ENCODE measurements around the gene ST6GALNAC3.

ST6GALNAC3 gene

DNA sequence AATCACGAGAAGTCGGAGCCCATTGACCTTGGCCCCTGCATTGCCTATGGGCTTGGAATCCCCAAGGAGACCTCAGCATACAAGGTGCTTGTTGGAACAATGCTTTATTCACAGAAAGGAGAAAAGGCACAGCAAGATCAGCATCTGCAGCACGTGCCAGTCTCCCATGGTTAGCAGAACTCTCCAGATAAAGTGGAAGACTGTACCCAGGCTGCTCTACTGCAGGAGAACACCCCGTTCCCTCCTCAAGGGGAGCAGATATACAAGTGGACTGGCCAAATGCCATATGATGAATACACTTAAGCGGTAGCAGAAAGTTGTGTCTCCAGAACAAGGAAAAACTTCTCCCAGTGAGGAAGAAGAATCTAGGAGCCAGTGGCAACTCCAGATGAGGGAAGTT lies 53.5 kb downstream of the ST6GALNAC3 start:
- in situ Hi-C loops (cut with HindIII; ENCODE audit: low pct_ligation_motif_present, low pct_unique_long_range_greater_than_20kb, low sequenced_read_pairs), result no loop called here
- DNase-seq, result no peak

DNA sequence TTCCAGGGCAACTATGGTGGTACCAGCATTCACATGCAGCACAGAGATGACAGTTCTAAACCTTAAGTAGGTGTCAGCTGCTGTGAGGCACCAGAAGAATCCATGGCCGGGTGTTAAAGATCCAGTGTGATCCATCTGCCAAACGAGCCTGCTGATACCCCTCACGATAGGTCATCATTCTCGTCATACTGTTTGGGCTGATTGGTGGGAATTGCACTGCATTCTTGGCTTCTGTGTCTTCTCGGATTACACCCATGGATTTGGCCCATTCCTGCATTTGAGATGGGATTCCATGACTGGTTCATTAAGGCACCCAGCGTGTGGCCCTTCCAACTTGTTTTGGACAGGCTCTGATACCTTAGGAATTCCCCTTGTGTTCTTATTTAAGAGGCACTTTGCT lies 55.2 kb downstream of the ST6GALNAC3 start:
- DNase-seq, result no peak
- in situ Hi-C loops (cut with HindIII; ENCODE audit: low pct_ligation_motif_present, low pct_unique_long_range_greater_than_20kb, low sequenced_read_pairs), result no loop called here

- no peak for DNase-seq
- in situ Hi-C loops (cut with HindIII; ENCODE audit: low pct_ligation_motif_present, low pct_unique_long_range_greater_than_20kb, low sequenced_read_pairs), result no loop called here
Measured at GRCh38 chr1:76130992-76131391, 56.4 kb downstream of the ST6GALNAC3 start.

GRCh38 chr1:76133977-76134376 lies 59.4 kb downstream of the ST6GALNAC3 start:
- in situ Hi-C loops (cut with HindIII; ENCODE audit: low pct_ligation_motif_present, low pct_unique_long_range_greater_than_20kb, low sequenced_read_pairs), result no loop called here
- DNase-seq, result no peak

- in situ Hi-C loops (cut with HindIII; ENCODE audit: low pct_ligation_motif_present, low pct_unique_long_range_greater_than_20kb, low sequenced_read_pairs), result no loop called here
- no peak for DNase-seq
Measured at GRCh38 chr1:76135835-76136234, 61.3 kb downstream of the ST6GALNAC3 start.

- DNase-seq, result no peak
- in situ Hi-C loops (cut with HindIII; ENCODE audit: low pct_ligation_motif_present, low pct_unique_long_range_greater_than_20kb, low sequenced_read_pairs), result no loop called here
Measured at GRCh38 chr1:76136894-76137293, 62.3 kb downstream of the ST6GALNAC3 start.

DNA sequence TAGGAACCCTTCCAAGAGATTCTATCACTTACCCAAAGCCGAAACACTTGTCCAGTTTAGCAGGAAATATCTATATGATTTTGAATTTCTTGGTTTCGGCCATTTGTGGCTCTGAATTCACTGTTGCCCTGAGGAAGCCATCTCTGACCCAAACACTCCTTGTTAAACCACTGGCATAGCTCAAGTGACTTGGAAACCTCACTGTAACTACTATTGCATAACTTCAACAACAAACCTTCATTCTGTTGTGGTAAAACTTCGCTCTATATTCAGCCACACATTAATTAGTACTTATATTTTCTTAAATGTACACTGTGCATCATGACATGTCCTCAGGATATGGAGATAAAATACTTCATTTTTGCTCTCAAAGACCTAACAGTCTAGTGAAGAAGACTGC lies 63.2 kb downstream of the ST6GALNAC3 start:
- DNase-seq, result no peak
- in situ Hi-C loops (cut with HindIII; ENCODE audit: low pct_ligation_motif_present, low pct_unique_long_range_greater_than_20kb, low sequenced_read_pairs), result no loop called here

- no peak for DNase-seq
- in situ Hi-C loops (cut with HindIII; ENCODE audit: low pct_ligation_motif_present, low pct_unique_long_range_greater_than_20kb, low sequenced_read_pairs), result no loop called here
Measured at GRCh38 chr1:76138217-76138616, 63.7 kb downstream of the ST6GALNAC3 start.

GRCh38 chr1:76140227-76140626 lies 65.7 kb downstream of the ST6GALNAC3 start:
- DNase-seq, result no peak
- in situ Hi-C loops (cut with HindIII; ENCODE audit: low pct_ligation_motif_present, low pct_unique_long_range_greater_than_20kb, low sequenced_read_pairs), result no loop called here

DNA sequence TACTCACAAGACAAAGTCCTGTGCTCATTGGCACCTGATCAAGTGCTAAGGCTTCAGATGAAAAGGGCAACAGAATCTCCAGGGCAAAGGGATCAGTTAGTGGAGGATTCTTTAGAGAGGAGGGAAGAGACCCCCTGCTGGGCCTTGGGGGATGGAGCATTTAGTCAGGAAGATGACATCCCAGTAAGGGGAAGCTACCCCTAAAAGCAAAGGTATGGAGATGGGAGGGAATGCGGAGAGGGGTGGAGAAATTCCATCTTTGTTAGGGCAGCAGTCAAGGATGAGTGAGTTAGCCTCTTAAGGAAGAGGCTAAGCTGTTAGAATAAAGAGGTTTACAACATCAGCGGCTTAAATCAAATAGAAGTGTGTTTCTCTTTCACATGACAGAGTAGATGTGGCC lies 67.4 kb downstream of the ST6GALNAC3 start:
- no peak for DNase-seq
- in situ Hi-C loops (cut with HindIII; ENCODE audit: low pct_ligation_motif_present, low pct_unique_long_range_greater_than_20kb, low sequenced_read_pairs), result no loop called here

- in situ Hi-C loops (cut with HindIII; ENCODE audit: low pct_ligation_motif_present, low pct_unique_long_range_greater_than_20kb, low sequenced_read_pairs), result no loop called here
- DNase-seq, result no peak
Measured at GRCh38 chr1:76142771-76143540, 68.4 kb downstream of the ST6GALNAC3 start.

DNA sequence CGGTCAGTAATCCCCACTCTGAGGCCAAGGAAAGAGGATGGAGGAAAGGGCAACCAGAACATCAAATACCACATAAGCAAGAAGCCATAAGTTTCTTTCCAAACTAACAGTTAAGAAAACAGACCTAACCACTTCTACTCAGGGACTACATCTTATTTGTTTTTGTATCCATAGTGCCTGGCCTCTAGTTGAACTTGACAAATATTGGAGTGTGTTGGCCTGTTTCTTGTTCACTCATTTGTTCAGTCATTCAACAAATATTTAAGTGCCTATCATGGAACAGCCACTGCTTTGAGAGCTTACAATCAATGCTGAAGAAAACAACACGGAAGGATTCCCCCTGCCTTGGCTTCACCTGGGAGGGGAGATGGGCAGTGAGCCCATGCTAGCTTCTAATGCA lies 69.7 kb downstream of the ST6GALNAC3 start:
- DNase-seq, result no peak
- in situ Hi-C loops (cut with HindIII; ENCODE audit: low pct_ligation_motif_present, low pct_unique_long_range_greater_than_20kb, low sequenced_read_pairs), result no loop called here

GRCh38 chr1:76145332-76145731 lies 70.8 kb downstream of the ST6GALNAC3 start:
- DNase-seq, result no peak

DNA sequence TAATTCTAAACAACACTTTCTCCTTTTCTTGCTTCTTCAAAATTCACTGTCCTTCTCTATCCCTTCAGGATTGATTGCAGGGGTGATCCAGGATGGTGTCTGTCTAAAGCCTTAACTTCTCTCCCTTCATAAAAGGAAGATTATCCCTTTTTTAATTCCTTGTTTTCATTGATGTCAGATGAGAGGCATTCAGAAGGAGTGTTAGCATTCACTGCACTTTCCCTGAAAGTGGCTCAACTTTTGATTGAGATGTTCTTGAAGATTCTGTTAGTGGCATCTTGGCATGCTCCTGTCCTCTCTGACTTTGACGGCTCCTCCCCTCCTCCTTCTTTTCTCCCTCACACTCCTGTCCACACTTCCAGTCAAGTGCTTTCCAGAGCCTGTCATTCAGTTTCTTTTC lies 71.6 kb downstream of the ST6GALNAC3 start:
- in situ Hi-C loops (cut with HindIII; ENCODE audit: low pct_ligation_motif_present, low pct_unique_long_range_greater_than_20kb, low sequenced_read_pairs), result no loop called here
- no peak for DNase-seq

More at GRCh38 chr1:76145332-76145731, 70.8 kb downstream of the ST6GALNAC3 start:
- in situ Hi-C loops (cut with HindIII; ENCODE audit: low pct_ligation_motif_present, low pct_unique_long_range_greater_than_20kb, low sequenced_read_pairs), result no loop called here

DNA sequence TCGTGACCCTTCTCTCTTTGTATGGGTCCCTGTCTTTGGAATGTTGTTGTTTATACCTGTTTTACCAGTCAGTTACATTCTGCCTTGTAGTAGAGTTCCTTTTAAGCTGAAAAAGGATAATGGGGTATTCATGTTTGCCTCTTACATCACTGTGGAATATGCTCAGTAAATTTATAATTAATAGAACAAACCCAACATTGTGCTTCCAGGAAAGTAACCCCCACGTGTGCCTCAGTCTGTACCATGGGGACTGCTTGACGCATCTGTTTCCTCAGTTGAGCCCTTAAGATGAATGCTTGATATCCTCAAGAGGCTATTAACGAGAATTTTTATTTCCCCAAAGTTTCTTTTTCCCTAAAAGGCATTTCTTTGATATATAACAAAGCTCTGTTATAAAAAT lies 73.4 kb downstream of the ST6GALNAC3 start:
- in situ Hi-C loops (cut with HindIII; ENCODE audit: low pct_ligation_motif_present, low pct_unique_long_range_greater_than_20kb, low sequenced_read_pairs), result no loop called here

GRCh38 chr1:76148460-76148859 lies 73.9 kb downstream of the ST6GALNAC3 start:
- no peak for DNase-seq
- in situ Hi-C loops (cut with HindIII; ENCODE audit: low pct_ligation_motif_present, low pct_unique_long_range_greater_than_20kb, low sequenced_read_pairs), result no loop called here

More for the DNA sequence above, 73.4 kb downstream of the ST6GALNAC3 start:
- no peak for DNase-seq

- in situ Hi-C loops (cut with HindIII; ENCODE audit: low pct_ligation_motif_present, low pct_unique_long_range_greater_than_20kb, low sequenced_read_pairs), result no loop called here
- no peak for DNase-seq
Measured at GRCh38 chr1:76153841-76154205, 79.3 kb downstream of the ST6GALNAC3 start.

GRCh38 chr1:76154206-76154956 lies 79.8 kb downstream of the ST6GALNAC3 start:
- in situ Hi-C loops (cut with HindIII; ENCODE audit: low pct_ligation_motif_present, low pct_unique_long_range_greater_than_20kb, low sequenced_read_pairs), result no loop called here
- peak; percentile 80 for DNase-seq

- in situ Hi-C loops (cut with HindIII; ENCODE audit: low pct_ligation_motif_present, low pct_unique_long_range_greater_than_20kb, low sequenced_read_pairs), result no loop called here
- DNase-seq, result no peak
Measured at GRCh38 chr1:76156987-76157386, 82.4 kb downstream of the ST6GALNAC3 start.

DNA sequence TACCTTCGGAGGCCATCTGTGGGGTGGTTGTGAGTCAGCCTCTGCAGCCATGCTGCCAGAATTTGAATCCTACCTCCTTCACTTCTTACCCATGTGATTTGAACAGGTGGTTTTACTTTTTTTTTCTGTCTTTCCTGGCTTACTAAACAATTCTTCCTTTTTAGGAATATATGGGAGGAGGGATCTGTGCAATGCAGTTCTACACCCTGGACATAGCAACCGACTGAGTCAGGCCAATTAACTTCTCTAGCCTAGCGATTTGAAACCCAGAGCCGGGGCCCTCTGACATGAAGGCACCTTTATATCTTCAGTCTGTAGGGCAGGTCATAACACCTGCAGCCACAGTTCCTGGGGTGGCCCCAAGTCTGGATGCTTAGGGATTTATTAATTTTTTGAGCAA lies 83.6 kb downstream of the ST6GALNAC3 start:
- in situ Hi-C loops (cut with HindIII; ENCODE audit: low pct_ligation_motif_present, low pct_unique_long_range_greater_than_20kb, low sequenced_read_pairs), result no loop called here
- peak; percentile 44 for DNase-seq

All from ACHN (cell line).